Stimulated activated CD8-positive, alpha-beta memory T cell treated with anti-CD3 and anti-CD28 coated beads, Interleukin-15, amount 100 ng/mL, for 4 hours (primary cell): Measurements from ENCODE around the gene BDH1.
"Not testable (repeated sequence)": the region's sequence is repeated elsewhere in the genome, so short reads cannot be mapped to it uniquely, and the experiment has no call there.

ENCODE experiments used
- DNase-seq, 2 donors: peaks; one replicate each; pipeline ENCODE4 v3.0.0-alpha.2; 2020; ENCODE audit warnings: low read depth in 2 of 2

The BDH1 gene

GRCh38 chr3:197577366-197578074 is 21.8 kb upstream of the BDH1 start:
- no peak for DNase-seq

GRCh38 chr3:197576838-197577237 is 21.1 kb upstream of the BDH1 start:
- no peak for DNase-seq

- DNase-seq = no peak
Measured at GRCh38 chr3:197575362-197575761, 19.6 kb upstream of the BDH1 start.

GRCh38 chr3:197574396-197574991 is 18.7 kb upstream of the BDH1 start:
- DNase-seq = not testable (repeated sequence)

GRCh38 chr3:197573048-197573767 is 17.4 kb upstream of the BDH1 start:
- DNase-seq = no peak

GRCh38 chr3:197571880-197572172 is 16.1 kb upstream of the BDH1 start:
- not testable (repeated sequence) for DNase-seq

GRCh38 chr3:197571074-197571879 is 15.5 kb upstream of the BDH1 start:
- not testable (repeated sequence) for DNase-seq

GRCh38 chr3:197569433-197569832 is 13.7 kb upstream of the BDH1 start:
- not testable (repeated sequence) for DNase-seq

- DNase-seq = no peak
Measured at GRCh38 chr3:197567904-197568681, 12.3 kb upstream of the BDH1 start.

GRCh38 chr3:197566155-197566554 is 10.4 kb upstream of the BDH1 start:
- not testable (repeated sequence) for DNase-seq

- no peak for DNase-seq
Measured at GRCh38 chr3:197564097-197564843, 8.5 kb upstream of the BDH1 start.

- DNase-seq = no peak
Measured at GRCh38 chr3:197562398-197563251, 6.9 kb upstream of the BDH1 start.

- no peak for DNase-seq
Measured at GRCh38 chr3:197561926-197562325, 6.2 kb upstream of the BDH1 start.

GRCh38 chr3:197559651-197560050 is 3.9 kb upstream of the BDH1 start:
- no peak for DNase-seq

- peak; percentile 81 to 84 for DNase-seq
Measured at GRCh38 chr3:197554562-197555280, 1.0 kb downstream of the BDH1 start.

GRCh38 chr3:197554196-197554561 is 1.6 kb downstream of the BDH1 start:
- DNase-seq = no peak

GRCh38 chr3:197552198-197552597 is 3.6 kb downstream of the BDH1 start:
- DNase-seq = no peak

GRCh38 chr3:197550489-197550888 is 5.3 kb downstream of the BDH1 start:
- DNase-seq = no peak

GRCh38 chr3:197549261-197549885 is 6.4 kb downstream of the BDH1 start:
- DNase-seq = no peak
